Neural cell (in vitro differentiated cells): Measurements from ENCODE around the gene CDK6. TPM values are rescaled to one million over a fixed set of nuclear protein-coding genes. Genes with fewer than 3 reads are reported as not detected.

ENCODE experiments used
- H2AFZ ChIP-seq: fragments of 200-600, 300-800 bp; sonication (generic), shearing (Covaris generic); 2 replicates; pipeline ENCODE4 v1.6.0; 2014; ENCODE audit warnings: low read depth, mild to moderate bottlenecking, antibody characterized with exemption, low read length, moderate library complexity
- H3F3A ChIP-seq: fragments of 200-600 bp; shearing (Covaris generic); 2 replicates; pipeline ENCODE4 v1.6.1; 2016; ENCODE audit warnings: mild to moderate bottlenecking, moderate library complexity, mixed read lengths, antibody characterized with exemption, low read length; ENCODE audit not compliant: insufficient read depth, poor library complexity, severe bottlenecking
- H3K27ac ChIP-seq: fragments of 200-600, 300-800 bp; sonication (generic), shearing (Covaris generic); 2 replicates; pipeline ENCODE4 v1.5.1; 2014; ENCODE audit warnings: mild to moderate bottlenecking, low read length, moderate library complexity
- H3K27me3 ChIP-seq: fragments of 300-800, 200-600 bp; sonication (generic), shearing (Covaris generic); 2 replicates; pipeline ENCODE4 v1.6.0; 2014; ENCODE audit warnings: mild to moderate bottlenecking, low read depth, low read length, moderate library complexity; ENCODE audit not compliant: insufficient read depth
- H3K36me3 ChIP-seq: fragments of 300-800, 200-600 bp; sonication (generic), shearing (Covaris generic); 2 replicates; pipeline ENCODE4 v1.5.1; 2014; ENCODE audit warnings: mild to moderate bottlenecking, antibody characterized with exemption, low read length, moderate library complexity; ENCODE audit not compliant: insufficient read depth
- H3K4me2 ChIP-seq: fragments of 300-800, 200-600 bp; sonication (generic), shearing (Covaris generic); 2 replicates; pipeline ENCODE4 v1.6.0; 2014; ENCODE audit warnings: mild to moderate bottlenecking, low read length
- H3K4me3 ChIP-seq: fragments of 300-800, 200-600 bp; sonication (generic), shearing (Covaris generic); 2 replicates; pipeline ENCODE4 v1.5.1; 2014; ENCODE audit warnings: mild to moderate bottlenecking, low read length, moderate library complexity
- H3K79me2 ChIP-seq: fragments of 200-600 bp; shearing (Covaris generic); replicated peaks from 2 replicates; pipeline ENCODE4 v1.6.0; 2014; ENCODE audit warnings: mild to moderate bottlenecking, low read length, moderate library complexity; ENCODE audit not compliant: insufficient read depth
- H3K9ac ChIP-seq: fragments of 300-800, 200-600 bp; sonication (generic), shearing (Covaris generic); 2 replicates; pipeline ENCODE4 v1.6.1; 2016; ENCODE audit warnings: mild to moderate bottlenecking, low read length, mixed read lengths
- H3K9me2 ChIP-seq: fragments of 200-600 bp; shearing (Covaris generic); 2 replicates; pipeline ENCODE4 v1.6.1; 2016; ENCODE audit warnings: mild to moderate bottlenecking, low read length, mixed read lengths; ENCODE audit not compliant: insufficient read depth
- H3K9me3 ChIP-seq: fragments of 200-600, 300-800 bp; sonication (generic), shearing (Covaris generic); 2 replicates; pipeline ENCODE4 v1.6.1; 2016; ENCODE audit warnings: mild to moderate bottlenecking, mixed run types, low read length, moderate library complexity, mixed read lengths
- H4K20me1 ChIP-seq: fragments of 200-600 bp; shearing (Covaris generic); 2 replicates; pipeline ENCODE4 v1.6.1; 2016; ENCODE audit warnings: mild to moderate bottlenecking, mixed run types; ENCODE audit not compliant: insufficient read depth
- EP300 ChIP-seq: fragments of 450-650 bp; conservative IDR thresholded peaks from 2 replicates; pipeline ENCODE4 v1.6.1; 2014; ENCODE audit warnings: antibody characterized with exemption, mild to moderate bottlenecking, moderate library complexity; ENCODE audit not compliant: poor library complexity, severe bottlenecking
- EZH2 ChIP-seq: fragments of 200-600, 300-800 bp; shearing (Covaris generic), sonication (generic); IDR thresholded peaks from 2 replicates; pipeline ENCODE4 v1.6.1; 2014; ENCODE audit warnings: antibody characterized with exemption, low read length, borderline replicate concordance, mild to moderate bottlenecking; ENCODE audit not compliant: insufficient read depth, poor library complexity, severe bottlenecking
- MXI1 ChIP-seq: fragments of 450-650 bp; conservative IDR thresholded peaks from 2 replicates; pipeline ENCODE4 v1.6.1; 2014; ENCODE audit warnings: antibody characterized with exemption, mild to moderate bottlenecking; ENCODE audit not compliant: poor library complexity, severe bottlenecking
- POLR2AphosphoS5 ChIP-seq: IDR thresholded peaks from 2 replicates; pipeline ENCODE4 v1.6.1; 2012
- RAD21 ChIP-seq: fragments of 450-650 bp; conservative IDR thresholded peaks from 2 replicates; pipeline ENCODE4 v1.6.1; 2014; ENCODE audit warnings: antibody characterized with exemption, mild to moderate bottlenecking, moderate library complexity
- SMC3 ChIP-seq: fragments of 450-650 bp; conservative IDR thresholded peaks from 2 replicates; pipeline ENCODE4 v1.6.1; 2014; ENCODE audit warnings: antibody characterized with exemption, mild to moderate bottlenecking, moderate library complexity; ENCODE audit not compliant: poor library complexity
- TAF1 ChIP-seq: IDR thresholded peaks from 2 replicates; pipeline ENCODE4 v1.6.1; 2012; ENCODE audit warnings: low read depth
- polyA plus RNA-seq: library from polyadenylated mRNA; depleted of rRNA; stranded (reverse); fragments of >200 nt; gene quantifications from 2 replicates; pipeline ENCODE4 v1.2.3, GENCODE V29; 2014
- TF ChIP-seq, protein P1 (sequence below): fragments of 450-650 bp; IDR thresholded peaks from 2 replicates; pipeline ENCODE4 v1.5.1; 2014; ENCODE audit warnings: antibody characterized with exemption, mild to moderate bottlenecking, moderate library complexity; ENCODE audit not compliant: poor library complexity, severe bottlenecking
- TF ChIP-seq, protein P2 (sequence below): IDR thresholded peaks from 2 replicates; pipeline ENCODE4 v1.6.1; 2012; ENCODE audit warnings: borderline replicate concordance

CDK6 gene
- polyA plus RNA-seq, 1 donor from 2014 or later = 4.1 TPM

DNA sequence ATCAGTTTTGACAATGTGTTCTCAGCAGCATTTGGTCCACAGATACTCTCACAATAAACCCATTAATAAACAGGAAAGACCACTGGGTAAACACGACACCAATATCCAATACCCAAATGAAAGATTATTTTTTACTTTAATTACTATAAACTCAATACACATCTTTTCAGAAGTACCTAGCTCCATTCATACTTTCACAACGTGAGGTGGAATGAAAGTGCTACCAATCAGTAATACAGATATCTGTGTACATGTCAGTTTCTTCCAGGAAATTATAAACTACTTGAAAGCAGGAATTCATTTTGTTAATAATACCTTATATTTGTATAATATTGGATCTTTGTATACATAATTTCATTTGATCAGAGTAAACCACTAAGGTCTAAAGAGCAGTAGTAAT lies 11.9 kb downstream of the CDK6 start:
- TF ChIP-seq EZH2 (no peak), POLR2AphosphoS5 (no peak), TAF1 (no peak), SMC3 (no peak), MXI1 (no peak), EP300 (no peak), RAD21 (no peak)
- TF ChIP-seq, protein P1, sequence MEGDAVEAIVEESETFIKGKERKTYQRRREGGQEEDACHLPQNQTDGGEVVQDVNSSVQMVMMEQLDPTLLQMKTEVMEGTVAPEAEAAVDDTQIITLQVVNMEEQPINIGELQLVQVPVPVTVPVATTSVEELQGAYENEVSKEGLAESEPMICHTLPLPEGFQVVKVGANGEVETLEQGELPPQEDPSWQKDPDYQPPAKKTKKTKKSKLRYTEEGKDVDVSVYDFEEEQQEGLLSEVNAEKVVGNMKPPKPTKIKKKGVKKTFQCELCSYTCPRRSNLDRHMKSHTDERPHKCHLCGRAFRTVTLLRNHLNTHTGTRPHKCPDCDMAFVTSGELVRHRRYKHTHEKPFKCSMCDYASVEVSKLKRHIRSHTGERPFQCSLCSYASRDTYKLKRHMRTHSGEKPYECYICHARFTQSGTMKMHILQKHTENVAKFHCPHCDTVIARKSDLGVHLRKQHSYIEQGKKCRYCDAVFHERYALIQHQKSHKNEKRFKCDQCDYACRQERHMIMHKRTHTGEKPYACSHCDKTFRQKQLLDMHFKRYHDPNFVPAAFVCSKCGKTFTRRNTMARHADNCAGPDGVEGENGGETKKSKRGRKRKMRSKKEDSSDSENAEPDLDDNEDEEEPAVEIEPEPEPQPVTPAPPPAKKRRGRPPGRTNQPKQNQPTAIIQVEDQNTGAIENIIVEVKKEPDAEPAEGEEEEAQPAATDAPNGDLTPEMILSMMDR = no peak
- TF ChIP-seq, protein P2, sequence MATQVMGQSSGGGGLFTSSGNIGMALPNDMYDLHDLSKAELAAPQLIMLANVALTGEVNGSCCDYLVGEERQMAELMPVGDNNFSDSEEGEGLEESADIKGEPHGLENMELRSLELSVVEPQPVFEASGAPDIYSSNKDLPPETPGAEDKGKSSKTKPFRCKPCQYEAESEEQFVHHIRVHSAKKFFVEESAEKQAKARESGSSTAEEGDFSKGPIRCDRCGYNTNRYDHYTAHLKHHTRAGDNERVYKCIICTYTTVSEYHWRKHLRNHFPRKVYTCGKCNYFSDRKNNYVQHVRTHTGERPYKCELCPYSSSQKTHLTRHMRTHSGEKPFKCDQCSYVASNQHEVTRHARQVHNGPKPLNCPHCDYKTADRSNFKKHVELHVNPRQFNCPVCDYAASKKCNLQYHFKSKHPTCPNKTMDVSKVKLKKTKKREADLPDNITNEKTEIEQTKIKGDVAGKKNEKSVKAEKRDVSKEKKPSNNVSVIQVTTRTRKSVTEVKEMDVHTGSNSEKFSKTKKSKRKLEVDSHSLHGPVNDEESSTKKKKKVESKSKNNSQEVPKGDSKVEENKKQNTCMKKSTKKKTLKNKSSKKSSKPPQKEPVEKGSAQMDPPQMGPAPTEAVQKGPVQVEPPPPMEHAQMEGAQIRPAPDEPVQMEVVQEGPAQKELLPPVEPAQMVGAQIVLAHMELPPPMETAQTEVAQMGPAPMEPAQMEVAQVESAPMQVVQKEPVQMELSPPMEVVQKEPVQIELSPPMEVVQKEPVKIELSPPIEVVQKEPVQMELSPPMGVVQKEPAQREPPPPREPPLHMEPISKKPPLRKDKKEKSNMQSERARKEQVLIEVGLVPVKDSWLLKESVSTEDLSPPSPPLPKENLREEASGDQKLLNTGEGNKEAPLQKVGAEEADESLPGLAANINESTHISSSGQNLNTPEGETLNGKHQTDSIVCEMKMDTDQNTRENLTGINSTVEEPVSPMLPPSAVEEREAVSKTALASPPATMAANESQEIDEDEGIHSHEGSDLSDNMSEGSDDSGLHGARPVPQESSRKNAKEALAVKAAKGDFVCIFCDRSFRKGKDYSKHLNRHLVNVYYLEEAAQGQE = no peak
- peaks cover 36% of the 10 kb centered on the region for H3K79me2 ChIP-seq
- no peak overlapping the region for H2AFZ ChIP-seq
- no peaks in the 10 kb centered on the region for H3K27me3 ChIP-seq
- no peak overlapping the region for H3K27ac ChIP-seq
- H3K9me2 ChIP-seq = no peaks in the 10 kb centered on the region
- no peaks in the 10 kb centered on the region for H3F3A ChIP-seq
- H3K4me3 ChIP-seq = no peak overlapping the region
- H3K36me3 ChIP-seq = no peaks in the 10 kb centered on the region
- no peak overlapping the region for H3K9ac ChIP-seq
- no peaks in the 10 kb centered on the region for H3K9me3 ChIP-seq
- H4K20me1 ChIP-seq = no peaks in the 10 kb centered on the region
- H3K4me2 ChIP-seq = no peak overlapping the region

DNA sequence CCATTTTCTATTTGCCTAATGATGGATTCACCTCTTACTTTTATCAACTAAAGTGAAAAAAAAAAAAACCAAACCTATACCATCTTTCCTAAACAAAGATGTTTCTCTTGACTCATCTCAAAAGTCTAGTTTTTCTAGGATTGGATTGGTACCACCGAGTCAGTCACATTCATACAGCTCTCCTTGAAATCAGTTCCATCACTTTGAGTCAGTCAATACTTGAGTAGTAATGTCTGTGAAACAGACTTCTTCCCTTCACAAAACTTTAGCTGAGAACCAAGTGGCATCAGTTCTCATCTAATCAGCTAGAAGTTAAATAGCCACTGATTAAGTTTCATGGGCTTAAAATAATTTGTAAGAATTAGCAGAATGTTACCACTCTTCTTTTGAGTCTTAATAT lies 13.3 kb downstream of the CDK6 start:
- Histone ChIP-seq H3K4me3 (no peak overlapping the region), H3K27ac (no peak overlapping the region), H3K9ac (no peak overlapping the region), H3K9me3 (no peaks in the 10 kb centered on the region), H2AFZ (no peak overlapping the region), H3K27me3 (no peaks in the 10 kb centered on the region), H3F3A (no peaks in the 10 kb centered on the region), H4K20me1 (no peaks in the 10 kb centered on the region), H3K36me3 (no peaks in the 10 kb centered on the region), H3K9me2 (no peaks in the 10 kb centered on the region), H3K4me2 (no peak overlapping the region), H3K79me2 (peaks cover 22% of the 10 kb centered on the region)
- TF ChIP-seq, protein P1 = no peak
- no peak for TF ChIP-seq MXI1
- TF ChIP-seq EP300 = no peak
- no peak for TF ChIP-seq SMC3
- TF ChIP-seq RAD21 = no peak
- TF ChIP-seq, protein P2 = no peak
- TF ChIP-seq EZH2 = no peak
